D721Med (cell line): ENCODE results near the gene AGAP1.

ENCODE experiments used
- DNase-seq: peaks from one replicate; pipeline ENCODE4 v3.0.0; 2011; ENCODE audit warnings: low spot score; ENCODE audit not compliant: insufficient read length
- FAIRE-seq: peaks from 2 replicates; lab custom pipeline; 2011; peaks lifted over from hg19 to GRCh38; lab: Jason Lieb, UNC
- TF ChIP-seq, protein P1 (sequence below): IDR thresholded peaks from 2 replicates; pipeline ENCODE4 v1.5.1; 2012; ENCODE audit warnings: mild to moderate bottlenecking, control low read depth; ENCODE audit not compliant: insufficient read depth; ENCODE audit errors: missing control alignments

Gene AGAP1

DNA sequence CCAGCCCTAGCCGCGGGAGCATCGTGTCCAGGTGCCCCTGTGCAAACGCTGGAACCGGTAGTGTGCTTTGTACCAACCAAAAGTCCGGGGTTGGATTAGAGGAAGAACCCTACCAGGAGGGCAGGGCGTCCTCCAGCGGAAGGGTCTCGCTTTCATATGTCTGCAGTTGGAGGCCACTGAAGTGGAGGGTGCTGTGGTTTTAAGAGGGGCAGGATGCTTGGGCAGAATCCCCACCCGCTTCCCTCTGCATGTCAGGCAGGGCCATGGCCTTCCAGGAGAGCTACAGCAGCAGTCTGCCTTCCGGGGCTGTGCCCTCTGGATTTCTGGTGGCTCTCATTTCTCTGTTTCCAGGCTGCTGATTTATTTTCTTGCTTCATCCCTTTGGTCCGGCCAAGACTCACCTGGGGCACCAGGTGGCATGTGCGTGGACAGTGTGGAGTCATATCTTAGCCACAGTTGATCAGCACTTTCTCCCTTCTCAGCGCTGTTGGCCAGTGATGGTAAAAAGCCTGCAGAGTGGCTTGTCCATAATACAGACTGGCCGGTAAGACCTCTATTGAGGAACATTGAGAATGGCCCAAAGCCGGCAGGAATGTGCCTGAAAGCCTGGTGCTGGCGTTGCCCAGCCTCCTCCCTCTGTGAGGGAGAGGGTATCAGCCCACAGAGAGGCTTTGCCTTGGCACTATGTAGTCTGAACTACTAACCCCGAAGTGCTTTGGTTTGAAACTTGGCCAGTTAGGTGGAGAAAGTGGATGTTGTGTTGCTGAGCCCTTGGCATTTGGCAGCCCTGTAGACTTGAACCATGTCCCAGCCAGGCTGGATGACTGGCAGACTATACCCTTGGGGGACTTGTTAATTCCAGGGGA, 1.8 kb downstream of the AGAP1 start:
- DNase-seq (no peak), FAIRE-seq (no peak)
- TF ChIP-seq, protein P1, sequence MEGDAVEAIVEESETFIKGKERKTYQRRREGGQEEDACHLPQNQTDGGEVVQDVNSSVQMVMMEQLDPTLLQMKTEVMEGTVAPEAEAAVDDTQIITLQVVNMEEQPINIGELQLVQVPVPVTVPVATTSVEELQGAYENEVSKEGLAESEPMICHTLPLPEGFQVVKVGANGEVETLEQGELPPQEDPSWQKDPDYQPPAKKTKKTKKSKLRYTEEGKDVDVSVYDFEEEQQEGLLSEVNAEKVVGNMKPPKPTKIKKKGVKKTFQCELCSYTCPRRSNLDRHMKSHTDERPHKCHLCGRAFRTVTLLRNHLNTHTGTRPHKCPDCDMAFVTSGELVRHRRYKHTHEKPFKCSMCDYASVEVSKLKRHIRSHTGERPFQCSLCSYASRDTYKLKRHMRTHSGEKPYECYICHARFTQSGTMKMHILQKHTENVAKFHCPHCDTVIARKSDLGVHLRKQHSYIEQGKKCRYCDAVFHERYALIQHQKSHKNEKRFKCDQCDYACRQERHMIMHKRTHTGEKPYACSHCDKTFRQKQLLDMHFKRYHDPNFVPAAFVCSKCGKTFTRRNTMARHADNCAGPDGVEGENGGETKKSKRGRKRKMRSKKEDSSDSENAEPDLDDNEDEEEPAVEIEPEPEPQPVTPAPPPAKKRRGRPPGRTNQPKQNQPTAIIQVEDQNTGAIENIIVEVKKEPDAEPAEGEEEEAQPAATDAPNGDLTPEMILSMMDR, result peak; percentile 26

DNA sequence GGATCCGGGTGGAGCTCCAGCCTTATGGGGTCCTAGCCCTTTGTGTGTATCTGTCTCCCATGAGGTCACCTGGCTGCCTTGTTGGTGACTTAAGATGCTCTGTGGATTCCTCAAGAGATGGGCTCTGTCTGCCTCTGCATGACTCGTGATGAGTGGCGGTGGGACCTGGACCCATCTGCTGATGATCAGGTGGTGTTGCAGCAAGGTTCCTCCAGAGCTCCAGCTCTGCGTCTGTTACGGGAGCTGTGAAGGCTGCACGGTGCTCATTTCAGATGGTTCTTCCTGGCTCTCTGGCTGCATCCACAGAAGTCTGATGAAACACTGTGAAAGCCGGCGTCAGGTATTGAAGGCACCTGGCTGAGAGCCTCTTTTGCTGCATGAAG, 2.4 kb downstream of the AGAP1 start:
- no peak for DNase-seq
- no peak for FAIRE-seq

DNA sequence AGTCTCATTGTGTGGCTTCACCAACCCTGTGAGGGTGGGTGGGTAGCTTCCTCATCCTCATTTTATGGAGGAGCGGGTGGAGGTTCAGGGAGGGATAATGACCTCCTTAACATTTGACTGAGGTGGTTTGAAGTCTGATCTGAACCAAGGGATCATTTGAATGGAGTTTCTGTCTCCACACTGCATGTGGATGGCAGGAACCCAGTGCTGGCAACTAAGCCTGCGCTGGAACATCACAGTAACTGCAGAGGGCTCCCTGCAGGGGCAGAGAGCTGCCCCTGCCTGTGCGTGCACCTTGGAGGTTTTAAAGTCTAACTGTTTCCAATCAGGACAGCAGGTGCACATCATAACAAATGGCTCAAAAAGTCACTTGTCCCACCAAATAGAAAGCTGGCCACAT, 3.3 kb downstream of the AGAP1 start:
- TF ChIP-seq, protein P1, result peak; percentile 20
- DNase-seq, result no peak
- FAIRE-seq, result no peak

More for the DNA sequence above, 2.4 kb downstream of the AGAP1 start:
- TF ChIP-seq, protein P1, result no peak

DNA sequence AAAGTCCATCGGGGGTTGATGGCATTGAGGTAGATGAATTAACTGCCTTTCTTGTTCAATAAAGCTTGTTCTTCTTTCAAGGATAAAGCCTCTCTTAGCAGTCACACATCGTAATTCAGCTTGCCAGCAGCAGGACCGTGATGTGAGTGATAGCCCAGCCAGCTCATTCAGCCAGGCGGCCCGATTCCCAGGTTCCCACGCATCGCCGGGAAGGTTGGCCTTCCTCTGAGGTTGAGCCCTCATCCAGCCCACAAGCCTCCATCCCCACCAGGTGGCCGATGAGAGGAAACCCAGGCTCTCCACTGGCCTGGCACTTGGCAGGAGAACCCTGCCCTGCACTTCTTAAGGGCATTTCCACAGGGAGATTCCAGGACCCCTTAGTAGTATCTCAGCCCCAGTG, 4.7 kb downstream of the AGAP1 start:
- TF ChIP-seq, protein P1, result peak; percentile 1
- DNase-seq (no peak), FAIRE-seq (no peak)

DNA sequence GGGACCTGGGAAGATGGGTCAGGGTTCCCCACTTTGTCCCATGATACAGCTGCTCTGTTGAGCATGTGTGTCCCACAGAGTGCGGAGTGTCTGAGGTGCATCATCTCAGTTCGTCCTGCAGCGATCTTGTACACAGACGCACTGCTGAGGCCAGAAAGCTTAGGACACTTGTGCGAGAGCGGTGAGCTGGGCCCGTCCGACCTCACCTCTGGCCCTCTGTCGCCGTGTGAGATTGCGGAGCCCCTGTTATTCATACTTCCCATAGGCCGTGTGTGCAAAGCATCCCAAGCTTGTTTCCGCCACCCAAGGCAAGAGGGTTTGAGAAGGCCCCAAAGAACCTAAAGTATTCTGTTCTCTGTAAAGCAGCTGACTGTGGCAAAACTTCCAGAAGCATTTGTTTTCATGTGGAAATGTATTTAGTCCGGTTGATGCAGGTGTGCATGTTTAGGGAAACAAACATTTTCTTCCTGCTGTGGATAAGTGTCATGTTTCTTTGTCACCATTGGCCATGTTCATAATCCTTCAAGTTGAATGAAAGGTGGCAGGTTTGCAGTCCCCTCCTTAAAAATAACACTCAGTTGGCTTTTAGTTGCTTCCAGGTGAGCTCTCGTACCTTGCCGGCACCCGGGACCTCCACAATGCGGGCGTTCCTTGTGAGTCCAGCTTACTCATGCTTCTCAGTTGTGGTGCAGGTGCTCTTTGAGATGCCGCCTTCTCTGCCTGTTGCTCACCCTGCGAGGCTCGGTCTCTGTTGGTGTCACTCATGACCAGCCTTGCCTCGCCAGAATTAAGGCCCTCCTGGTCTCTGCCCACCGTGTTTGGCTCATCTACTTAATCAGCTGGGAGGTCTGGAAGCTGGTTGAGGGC, 5.3 kb downstream of the AGAP1 start:
- FAIRE-seq, result no peak
- TF ChIP-seq, protein P1, result no peak
- DNase-seq, result no peak

DNA sequence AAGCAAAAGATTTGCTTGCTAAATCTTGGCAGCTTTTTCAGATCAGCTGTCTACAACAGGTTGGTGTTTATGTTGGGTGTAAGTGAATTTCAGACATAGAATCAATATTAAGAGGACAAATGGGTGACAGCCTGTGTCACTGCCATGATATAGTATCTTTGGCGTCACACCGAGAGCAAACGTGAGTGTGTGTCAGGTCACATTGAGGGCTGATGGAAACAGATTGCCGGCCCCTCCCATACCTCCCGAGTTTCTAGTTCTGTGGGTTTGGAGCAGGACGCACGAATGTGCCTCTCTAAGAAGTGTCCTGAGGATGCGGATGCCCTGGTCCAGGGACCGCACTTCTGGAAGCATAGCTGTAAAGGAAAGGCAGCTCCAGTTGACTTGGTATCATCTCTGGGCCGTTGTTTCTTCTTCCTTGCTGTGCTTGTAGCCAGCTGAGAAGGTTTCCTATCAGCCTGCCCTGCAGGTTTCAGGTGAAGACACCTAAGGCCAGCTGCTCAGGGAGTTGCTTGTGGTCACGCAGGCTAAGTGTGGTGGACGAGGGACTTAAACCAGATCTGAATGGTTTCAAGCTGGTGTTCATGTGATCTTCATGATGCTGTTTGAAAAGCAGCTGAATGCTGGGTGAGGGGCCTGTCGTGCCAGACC, 6.4 kb downstream of the AGAP1 start:
- FAIRE-seq (no peak), DNase-seq (no peak)
- TF ChIP-seq, protein P1, result no peak
